Esophagus squamous epithelium (tissue), 5 donors: ENCODE data around the gene LRFN3. TPM values are rescaled to one million over a fixed set of nuclear protein-coding genes. Genes with fewer than 3 reads are reported as not detected.
"Not testable (repeated sequence)": the region's sequence is repeated elsewhere in the genome, so short reads cannot be mapped to it uniquely, and the experiment has no call there.

Experiments used
- DNase-seq: peaks from one replicate; lab custom pipeline; 2025; lab: John Stamatoyannopoulos, UW
- H3K27ac ChIP-seq, 4 donors: fragments of 200-600 bp; sonication (generic); one replicate each; pipeline ENCODE4 v1.5.1; 2016 to 2019; ENCODE audit warnings: mild to moderate bottlenecking in 1 of 4
- H3K27me3 ChIP-seq, 4 donors: fragments of 200-600 bp; sonication (generic); 1 replicate in 3 of 4; 2 replicates in 1 of 4; pipeline versions ENCODE4 v1.5.1 to v1.6.0; 2017 to 2021; ENCODE audit warnings: antibody characterized with exemption in 1 of 4
- H3K36me3 ChIP-seq, 3 donors: fragments of 200-600 bp; sonication (generic); one replicate each; pipeline ENCODE4 v1.5.1; 2016 to 2019
- H3K4me1 ChIP-seq, 3 donors: fragments of 200-600 bp; sonication (generic); one replicate each; pipeline ENCODE4 v1.5.1; 2017 to 2019
- H3K4me3 ChIP-seq, 4 donors: fragments of 200-600 bp; sonication (generic); 1 replicate in 3 of 4; 2 replicates in 1 of 4; pipeline ENCODE4 v1.5.1; 2016 to 2019; ENCODE audit warnings: mild to moderate bottlenecking in 2 of 4, moderate library complexity in 1 of 4
- H3K9me3 ChIP-seq, 3 donors: fragments of 200-600 bp; sonication (generic); one replicate each; pipeline ENCODE4 v1.5.1; 2016 to 2019
- POLR2A ChIP-seq, 4 donors: fragments of 450-650 bp; IDR thresholded peaks; one replicate each; pipeline ENCODE4 v1.6.1; 2017; ENCODE audit warnings: antibody characterized with exemption in 4 of 4, mild to moderate bottlenecking in 4 of 4, moderate library complexity in 3 of 4
- WGBS, 2 donors: methylation state at CpG; one replicate each; pipeline ENCODE4 v1.1.5; 2018; 5-methylcytosine and 5-hydroxymethylcytosine counted together
- intact Hi-C: fragments of 100-400 bp; cut with DNase I; formaldehyde crosslinking; loops from one replicate; pipeline ENCODE4 v1.15.0; 2022
- total RNA-seq, 4 donors: library from RNA; depleted of rRNA; stranded (reverse); fragments of >200 nt; gene quantifications; one replicate each; pipeline ENCODE4 v1.1.0, GENCODE V29; 2016
- TF ChIP-seq, protein P1 (sequence below), 6 experiments: fragments of 450-650 bp in 4 of 6; fragments of 200-600 bp in 2 of 6; sonication (generic) in 2 of 6; IDR thresholded peaks; one replicate each; pipeline ENCODE4 v1.5.1; 2016 to 2019; ENCODE audit warnings: antibody characterized with exemption in 6 of 6, mild to moderate bottlenecking in 4 of 6, moderate library complexity in 4 of 6
- donor health status: DM: yes; HTN: yes; CAD: no.

Gene LRFN3
- total RNA-seq, 4 donors from 2014 or later = 5.6 to 12.4 (median 7.5) TPM

DNA sequence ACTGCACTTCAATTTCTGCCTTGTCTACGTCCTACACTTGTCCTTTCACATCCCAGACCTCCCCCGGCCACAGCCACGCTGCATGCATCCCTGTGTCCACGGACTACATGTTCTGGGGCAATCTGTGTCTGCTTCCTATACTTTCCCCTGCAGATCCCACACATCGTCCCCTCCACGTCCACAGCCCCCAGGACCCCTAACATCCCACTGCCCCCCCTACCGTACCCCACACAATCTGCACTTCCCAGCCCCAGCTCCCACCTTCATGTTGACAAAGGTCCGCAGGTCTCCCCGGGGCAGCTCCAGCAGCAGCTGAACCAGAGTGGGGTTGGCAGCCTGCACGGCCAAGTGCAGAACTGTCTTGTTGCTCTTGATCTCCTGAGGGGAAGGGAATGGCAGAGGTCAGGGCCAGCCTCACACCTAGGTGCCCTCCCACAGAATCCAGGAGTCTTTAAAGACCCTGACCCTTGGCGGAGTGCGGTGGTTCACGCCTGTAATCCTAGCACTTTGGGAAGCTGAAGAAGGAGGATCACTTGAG is 46.0 kb upstream of the LRFN3 start:
- TF ChIP-seq POLR2A (IDR thresholded peaks at IDR 0.05) = no peak
- TF ChIP-seq, protein P1, sequence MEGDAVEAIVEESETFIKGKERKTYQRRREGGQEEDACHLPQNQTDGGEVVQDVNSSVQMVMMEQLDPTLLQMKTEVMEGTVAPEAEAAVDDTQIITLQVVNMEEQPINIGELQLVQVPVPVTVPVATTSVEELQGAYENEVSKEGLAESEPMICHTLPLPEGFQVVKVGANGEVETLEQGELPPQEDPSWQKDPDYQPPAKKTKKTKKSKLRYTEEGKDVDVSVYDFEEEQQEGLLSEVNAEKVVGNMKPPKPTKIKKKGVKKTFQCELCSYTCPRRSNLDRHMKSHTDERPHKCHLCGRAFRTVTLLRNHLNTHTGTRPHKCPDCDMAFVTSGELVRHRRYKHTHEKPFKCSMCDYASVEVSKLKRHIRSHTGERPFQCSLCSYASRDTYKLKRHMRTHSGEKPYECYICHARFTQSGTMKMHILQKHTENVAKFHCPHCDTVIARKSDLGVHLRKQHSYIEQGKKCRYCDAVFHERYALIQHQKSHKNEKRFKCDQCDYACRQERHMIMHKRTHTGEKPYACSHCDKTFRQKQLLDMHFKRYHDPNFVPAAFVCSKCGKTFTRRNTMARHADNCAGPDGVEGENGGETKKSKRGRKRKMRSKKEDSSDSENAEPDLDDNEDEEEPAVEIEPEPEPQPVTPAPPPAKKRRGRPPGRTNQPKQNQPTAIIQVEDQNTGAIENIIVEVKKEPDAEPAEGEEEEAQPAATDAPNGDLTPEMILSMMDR (IDR thresholded peaks at IDR 0.05) = no peak
- Histone ChIP-seq H3K9me3 (no peaks in the 10 kb centered on the region), H3K4me3 (no peak overlapping the region), H3K27ac (no peak overlapping the region), H3K36me3 (peaks cover 11 to 87% (median 39%) of the 10 kb centered on the region in 3 donors), H3K4me1 (no peaks in the 10 kb centered on the region), H3K27me3 (no peaks in the 10 kb centered on the region)
- WGBS, 2 donors = 77 to 92% methylated on average over 7 to 8 of the region's 13 CpGs
- intact Hi-C loops = no loop called here
- no peak for DNase-seq

DNA sequence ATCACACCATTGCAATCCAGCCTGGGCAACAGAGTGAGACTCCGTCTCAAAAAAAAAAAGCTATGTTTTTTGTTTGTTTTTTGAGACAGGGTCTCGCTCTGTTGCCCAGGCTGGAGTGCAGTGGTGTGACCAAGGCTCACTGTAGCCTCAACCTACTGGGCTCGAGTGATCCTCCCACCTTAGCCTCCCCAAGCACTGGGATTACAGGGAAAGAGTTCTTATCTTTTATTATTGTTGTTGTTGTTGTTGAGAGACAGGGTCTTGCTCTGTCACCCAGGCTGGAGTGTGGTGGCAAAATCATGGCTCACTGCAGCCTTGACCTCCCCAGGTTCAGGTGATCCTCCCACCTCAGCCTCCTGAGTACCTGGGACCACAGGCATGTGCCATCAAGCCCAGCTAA is 44.4 kb upstream of the LRFN3 start:
- H3K27me3 ChIP-seq, intact Hi-C loops, H3K9me3 ChIP-seq, H3K4me3 ChIP-seq, DNase-seq, H3K4me1 ChIP-seq, H3K27ac ChIP-seq: not testable (repeated sequence)
- peaks cover 24 to 100% (median 45%) of the 10 kb centered on the region in 3 donors for H3K36me3 ChIP-seq
- 88 to 96% methylated on average over 2 to 3 of the region's 3 CpGs for WGBS, 2 donors

DNA sequence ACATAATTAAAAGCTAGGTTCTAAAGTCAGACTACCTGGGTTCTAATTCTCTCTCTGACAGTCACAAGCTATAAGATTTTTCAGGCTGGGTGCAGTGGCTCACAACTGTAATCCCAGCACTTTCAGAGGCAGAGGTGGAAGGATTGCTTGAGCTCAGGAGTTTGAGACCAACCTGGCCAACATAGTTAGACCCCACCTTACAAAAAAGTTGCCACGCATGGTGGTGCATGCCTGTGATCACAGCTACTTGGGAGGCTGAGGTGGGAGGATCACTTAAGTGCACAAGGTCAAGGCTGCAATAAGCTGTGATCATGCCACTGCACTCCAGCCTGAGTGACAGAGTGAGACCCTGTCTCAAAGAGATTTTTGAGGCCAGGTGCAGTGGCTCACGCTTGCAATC is 41.8 kb upstream of the LRFN3 start:
- Histone ChIP-seq H3K9me3 (no peaks in the 10 kb centered on the region), H3K4me1 (peaks cover 4 to 27% (median 14%) of the 10 kb centered on the region in 3 donors), H3K27ac (no peak overlapping the region), H3K4me3 (no peak overlapping the region), H3K27me3 (no peaks in the 10 kb centered on the region), H3K36me3 (peaks cover 16 to 87% (median 28%) of the 10 kb centered on the region in 3 donors)
- intact Hi-C loops = no loop called here
- no peak for DNase-seq
- TF ChIP-seq POLR2A (IDR thresholded peaks at IDR 0.05) = no peak
- TF ChIP-seq, protein P1 (IDR thresholded peaks at IDR 0.05) = no peak
- 100% methylated on average over 1 to 2 of the region's 2 CpGs for WGBS, 2 donors

DNA sequence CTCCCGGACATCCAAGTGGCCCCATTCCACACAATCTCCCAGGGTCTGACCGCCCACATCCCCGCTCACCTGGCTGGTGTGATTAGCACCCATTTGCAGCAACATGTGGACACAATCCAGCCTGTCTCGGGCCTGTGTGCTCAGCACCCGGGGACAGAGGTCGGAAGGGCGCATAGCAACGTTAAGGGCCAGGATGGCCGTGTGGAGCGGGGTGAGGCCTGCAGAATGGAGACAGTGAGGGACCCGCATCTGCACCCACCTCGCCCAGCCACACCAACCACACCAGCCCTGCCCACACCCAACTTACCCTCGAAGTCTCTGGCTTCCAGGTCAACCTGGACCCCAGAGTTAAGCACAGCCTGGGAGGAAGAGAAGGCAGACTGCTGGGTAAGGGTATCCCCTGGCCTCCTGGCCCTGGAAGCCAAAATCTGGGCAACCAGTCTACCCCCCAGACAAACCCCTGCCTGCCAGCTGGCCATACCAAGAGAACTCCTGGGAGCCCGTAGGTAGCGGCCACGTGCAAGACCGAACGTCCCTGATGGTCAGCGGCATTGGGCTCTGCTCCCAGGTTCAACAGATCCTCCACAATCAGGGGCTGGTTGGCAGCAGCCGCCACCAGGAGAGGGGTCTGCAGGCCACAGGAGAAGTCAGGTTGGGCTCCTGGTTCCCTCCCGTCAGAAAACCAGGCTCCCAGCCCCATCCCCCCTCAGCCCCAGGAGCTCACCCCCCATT is 40.1 kb upstream of the LRFN3 start:
- no peaks in the 10 kb centered on the region for H3K9me3 ChIP-seq
- H3K27ac ChIP-seq = no peak overlapping the region
- intact Hi-C loops = loop anchor here (5.0 kb wide), 1 partner anchor 36 kb away; no protein-coding TSS in a partner anchor
- 84 to 95% methylated on average over 7 to 9 of the region's 21 CpGs for whole genome bisulfite sequencing, 2 donors
- H3K4me3 ChIP-seq = no peak overlapping the region
- H3K36me3 ChIP-seq = peaks cover 16 to 70% (median 18%) of the 10 kb centered on the region in 3 donors
- H3K27me3 ChIP-seq = no peaks in the 10 kb centered on the region
- no peak for DNase-seq
- peaks cover 4 to 41% (median 18%) of the 10 kb centered on the region in 3 donors for H3K4me1 ChIP-seq
- TF ChIP-seq, protein P1 (IDR thresholded peaks at IDR 0.05) = no peak
- no peak for TF ChIP-seq POLR2A (IDR thresholded peaks at IDR 0.05)

DNA sequence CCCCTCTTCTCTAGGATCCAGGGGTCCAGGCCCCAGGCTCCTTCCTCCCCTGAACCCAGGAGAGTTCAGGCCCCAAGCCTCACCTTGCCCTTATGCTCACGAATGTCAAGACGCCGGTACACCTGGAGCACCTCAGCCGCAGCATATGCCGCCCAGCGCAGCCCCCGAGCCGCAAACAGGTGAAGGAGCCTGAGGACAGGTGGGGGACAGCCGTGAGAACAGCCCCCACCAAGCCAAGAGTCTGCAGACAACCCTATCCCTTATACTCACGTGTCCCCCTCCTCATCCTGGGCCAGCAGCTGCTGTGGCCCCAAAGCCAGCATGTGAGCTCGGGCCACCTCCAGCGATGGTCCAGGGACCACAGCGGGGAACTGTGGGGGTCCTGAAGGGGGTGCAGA is 39.5 kb upstream of the LRFN3 start:
- H3K4me3 ChIP-seq = no peak overlapping the region
- H3K27me3 ChIP-seq = no peaks in the 10 kb centered on the region
- TF ChIP-seq, protein P1 (IDR thresholded peaks at IDR 0.05) = no peak
- TF ChIP-seq POLR2A (IDR thresholded peaks at IDR 0.05) = no peak
- H3K9me3 ChIP-seq = no peaks in the 10 kb centered on the region
- intact Hi-C loops = loop anchor here (5.0 kb wide), 1 partner anchor 36 kb away; no protein-coding TSS in a partner anchor
- WGBS, 2 donors = 70 to 95% methylated on average over 4 to 8 of the region's 13 CpGs
- H3K4me1 ChIP-seq = peaks cover 4 to 47% (median 23%) of the 10 kb centered on the region in 3 donors
- H3K27ac ChIP-seq = no peak overlapping the region
- H3K36me3 ChIP-seq = peaks cover 16 to 64% (median 18%) of the 10 kb centered on the region in 3 donors
- DNase-seq = no peak
